ENCODE results near the gene ADARB1. TPM values are rescaled to one million over a fixed set of nuclear protein-coding genes. Genes with fewer than 3 reads are reported as not detected.

ADARB1 gene
- total RNA-seq, 5 donors from 2014 or later (not counting 1 experiment from before 2014, with no cell fraction given), result 39.7 to 50.3 (median 44.5) TPM

DNA sequence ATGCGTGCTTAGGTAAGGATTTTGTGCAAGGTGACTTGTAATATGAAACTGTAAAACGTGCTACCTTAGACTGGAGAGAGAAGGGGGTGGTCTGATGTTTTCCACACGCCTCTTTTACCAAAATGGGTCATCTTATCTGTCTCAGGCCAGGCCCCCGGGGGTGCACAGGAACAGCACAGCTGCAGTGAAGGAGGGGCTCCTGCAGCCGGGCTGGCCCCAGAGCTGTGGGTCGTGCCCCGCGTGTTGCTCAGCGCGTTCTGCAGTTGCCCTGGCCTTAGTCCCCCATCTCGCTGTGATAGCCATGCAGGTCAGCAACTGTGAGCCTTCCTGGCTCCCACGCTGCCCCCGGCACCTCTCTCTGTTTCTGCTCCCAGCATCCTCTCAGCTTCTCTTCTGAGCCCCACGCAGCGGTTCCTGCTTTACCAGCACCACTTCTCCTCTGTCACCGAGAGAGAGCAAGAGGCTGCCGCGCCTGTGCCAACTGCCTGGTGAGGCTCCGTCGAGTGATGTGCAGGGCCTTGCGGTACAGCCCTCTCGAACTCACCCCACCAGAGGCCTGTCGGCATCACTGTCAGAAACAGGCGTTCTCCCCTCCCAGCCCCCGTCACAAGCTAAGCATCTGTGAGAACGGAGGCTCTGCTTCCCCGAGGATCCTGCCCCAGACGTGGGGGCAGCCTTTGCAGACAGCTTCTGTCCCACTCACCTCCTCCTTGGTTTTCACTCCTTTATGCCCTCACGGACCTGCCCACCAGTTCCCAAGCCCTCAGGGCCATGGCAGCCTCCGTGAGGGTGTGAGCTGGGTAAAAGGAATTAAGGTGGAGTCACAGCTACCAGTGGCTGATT lies 73.3 kb downstream of the ADARB1 start:
- H3K9me3 ChIP-seq, result no peaks in the 10 kb centered on the region
- 96% methylated on average over 27 of the region's 30 CpGs for WGBS (ENCODE audit: insufficient coverage)
- peaks cover 18 to 20% of the 10 kb centered on the region in 2 donors for H3K36me3 ChIP-seq (ENCODE audit: control insufficient read depth in 2 of 2, extremely low read depth in 1 of 2, insufficient read depth in 1 of 2, low read length in 1 of 2)
- peaks cover 16 to 25% (median 17%) of the 10 kb centered on the region in 3 donors for H3K4me1 Mint-ChIP-seq
- no peaks in the 10 kb centered on the region for H3K27me3 ChIP-seq (replicated peaks in 1 of 2; ENCODE audit: control insufficient read depth in 2 of 2, extremely low read depth in 1 of 2, insufficient read depth in 2 of 2, low read length in 1 of 2)
- no peaks in the 10 kb centered on the region for H3K27me3 Mint-ChIP-seq
- no peak for ATAC-seq (replicated peaks in 1 of 4)
- H3K9me3 Mint-ChIP-seq, result no peaks in the 10 kb centered on the region
- peaks cover 12 to 14% of the 10 kb centered on the region in 2 experiments for H3K4me1 ChIP-seq (ENCODE audit: control insufficient read depth in 1 of 2, extremely low read depth in 1 of 2, insufficient read depth in 2 of 2, low read length in 2 of 2)
- no peak overlapping the region for H3K4me3 Mint-ChIP-seq
- no peak overlapping the region for H3K4me3 ChIP-seq (ENCODE audit: control insufficient read depth in 1 of 2, extremely low read depth in 1 of 2, low read length in 1 of 2)
- ChIA-PET CTCF (interaction anchor here in 1 of 2 donors (1.6 kb wide), 1 partner anchor 10 kb away, joined by 4 read pairs; no protein-coding TSS in a partner anchor), POLR2A (no interaction called here)
- peaks cover 41% of the 10 kb centered on the region for H3K36me3 Mint-ChIP-seq
- no peak overlapping the region for H3K27ac Mint-ChIP-seq
- no peak for DNase-seq
- H3K27ac ChIP-seq (ENCODE audit: low read length), result no peak overlapping the region

GRCh38 chr21:45148316-45148990 lies 74.1 kb downstream of the ADARB1 start:
- CTCF ChIA-PET, result no interaction called here
- no peak overlapping the region for H3K27ac ChIP-seq (ENCODE audit: low read length)
- H3K36me3 Mint-ChIP-seq, result peaks cover 36% of the 10 kb centered on the region
- no peaks in the 10 kb centered on the region for H3K9me3 ChIP-seq
- H3K9me3 Mint-ChIP-seq, result no peaks in the 10 kb centered on the region
- POLR2A ChIA-PET, result interaction anchor here in 1 of 2 donors (0.7 kb wide), 1 partner anchor 273 kb away, joined by 4 read pairs; no protein-coding TSS in a partner anchor
- no peak overlapping the region for H3K4me3 ChIP-seq (ENCODE audit: control insufficient read depth in 1 of 2, extremely low read depth in 1 of 2, low read length in 1 of 2)
- H3K27ac Mint-ChIP-seq, result no peak overlapping the region
- H3K27me3 Mint-ChIP-seq, result no peaks in the 10 kb centered on the region
- DNase-seq (no peak), ATAC-seq (replicated peaks in 1 of 4) (no peak)
- peaks cover 15 to 22% of the 10 kb centered on the region in 2 experiments for H3K4me1 ChIP-seq (ENCODE audit: control insufficient read depth in 1 of 2, extremely low read depth in 1 of 2, insufficient read depth in 2 of 2, low read length in 2 of 2)
- peaks cover 16 to 18% of the 10 kb centered on the region in 2 donors for H3K36me3 ChIP-seq (ENCODE audit: control insufficient read depth in 2 of 2, extremely low read depth in 1 of 2, insufficient read depth in 1 of 2, low read length in 1 of 2)
- H3K27me3 ChIP-seq (replicated peaks in 1 of 2; ENCODE audit: control insufficient read depth in 2 of 2, extremely low read depth in 1 of 2, insufficient read depth in 2 of 2, low read length in 1 of 2), result no peaks in the 10 kb centered on the region
- no peak overlapping the region for H3K4me3 Mint-ChIP-seq
- peaks cover 23 to 26% (median 24%) of the 10 kb centered on the region in 3 donors for H3K4me1 Mint-ChIP-seq
- WGBS (ENCODE audit: insufficient coverage), result 94% methylated on average over 12 of the region's 14 CpGs

GRCh38 chr21:45149021-45149420 lies 74.6 kb downstream of the ADARB1 start:
- no peak overlapping the region for H3K27ac Mint-ChIP-seq
- ATAC-seq (replicated peaks in 1 of 4), result no peak
- 93% methylated on average over 5 of the region's 5 CpGs for WGBS (ENCODE audit: insufficient coverage)

GRCh38 chr21:45150638-45151131 lies 76.3 kb downstream of the ADARB1 start:
- CTCF ChIA-PET, result no interaction called here
- H3K4me1 Mint-ChIP-seq, result peaks cover 44% of the 10 kb centered on the region in 3 donors

More at GRCh38 chr21:45149021-45149420, 74.6 kb downstream of the ADARB1 start:
- peaks cover 16 to 18% of the 10 kb centered on the region in 2 donors for H3K36me3 ChIP-seq (ENCODE audit: control insufficient read depth in 2 of 2, extremely low read depth in 1 of 2, insufficient read depth in 1 of 2, low read length in 1 of 2)
- Mint-ChIP-seq H3K9me3 (no peaks in the 10 kb centered on the region), H3K27me3 (no peaks in the 10 kb centered on the region), H3K36me3 (peaks cover 30% of the 10 kb centered on the region), H3K4me3 (no peak overlapping the region), H3K4me1 (peaks cover 27 to 30% (median 29%) of the 10 kb centered on the region in 3 donors)
- no peaks in the 10 kb centered on the region for H3K9me3 ChIP-seq
- ChIA-PET CTCF (no interaction called here), POLR2A (no interaction called here)
- H3K27me3 ChIP-seq (replicated peaks in 1 of 2; ENCODE audit: control insufficient read depth in 2 of 2, extremely low read depth in 1 of 2, insufficient read depth in 2 of 2, low read length in 1 of 2), result no peaks in the 10 kb centered on the region
- H3K4me3 ChIP-seq (ENCODE audit: control insufficient read depth in 1 of 2, extremely low read depth in 1 of 2, low read length in 1 of 2), result no peak overlapping the region
- H3K4me1 ChIP-seq (ENCODE audit: control insufficient read depth in 1 of 2, extremely low read depth in 1 of 2, insufficient read depth in 2 of 2, low read length in 2 of 2), result peaks cover 18 to 27% of the 10 kb centered on the region in 2 experiments
- H3K27ac ChIP-seq (ENCODE audit: low read length), result no peak overlapping the region
- DNase-seq, result no peak

DNA sequence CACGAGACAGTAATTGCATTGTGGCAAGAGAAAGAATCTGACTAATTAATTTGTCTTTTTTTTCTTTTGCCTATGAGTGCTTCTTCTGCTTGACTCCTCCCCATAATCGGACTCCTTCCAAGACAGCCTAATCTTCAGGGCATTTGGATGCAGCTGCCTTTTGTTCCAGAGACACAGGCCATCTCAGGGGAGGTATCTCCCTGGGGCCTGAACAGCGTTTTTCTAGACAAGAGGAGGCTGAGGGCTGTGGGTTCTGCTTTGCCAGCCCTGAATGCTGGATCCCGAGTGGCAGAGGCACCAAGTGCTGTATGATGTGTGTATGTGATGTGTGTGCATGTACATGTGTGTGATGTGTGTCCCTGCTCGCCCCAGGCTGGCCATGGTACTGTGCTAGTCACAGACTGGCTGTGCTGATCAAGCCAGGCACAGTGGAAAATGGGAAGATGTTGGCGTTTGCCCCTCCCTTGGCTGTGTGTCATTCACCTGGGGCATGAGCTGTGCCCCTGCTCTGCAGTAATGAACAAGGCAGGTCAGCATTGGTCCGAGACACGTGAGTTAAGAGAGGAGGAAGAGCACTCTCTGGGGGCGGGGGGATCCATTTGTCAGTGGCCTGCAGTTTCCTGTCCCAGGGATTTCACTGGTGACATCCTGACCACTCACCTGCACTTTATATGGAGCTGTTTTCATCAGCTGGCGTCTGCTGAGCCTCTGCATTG lies 77.2 kb downstream of the ADARB1 start:
- no peaks in the 10 kb centered on the region for H3K27me3 ChIP-seq (replicated peaks in 1 of 2; ENCODE audit: control insufficient read depth in 2 of 2, extremely low read depth in 1 of 2, insufficient read depth in 2 of 2, low read length in 1 of 2)
- H3K9me3 ChIP-seq, result no peaks in the 10 kb centered on the region
- ATAC-seq (replicated peaks in 1 of 4) (peak in 1 of 4 experiments; percentile 6), DNase-seq (no peak)
- WGBS (ENCODE audit: insufficient coverage), result 89% methylated on average over 5 of the region's 10 CpGs
- no peak overlapping the region for H3K4me3 ChIP-seq (ENCODE audit: control insufficient read depth in 1 of 2, extremely low read depth in 1 of 2, low read length in 1 of 2)
- H3K36me3 ChIP-seq (ENCODE audit: control insufficient read depth in 2 of 2, extremely low read depth in 1 of 2, insufficient read depth in 1 of 2, low read length in 1 of 2), result peaks cover 5 to 7% of the 10 kb centered on the region in 2 donors
- no peaks in the 10 kb centered on the region for H3K9me3 Mint-ChIP-seq
- ChIA-PET CTCF (interaction anchor here (0.7 to 1.5 kb wide), 3 partner anchors 136 to 812 kb away, joined by 3 read pairs; partner anchors contain the start of genes POFUT2 (in 2 of the 2) and CFAP410 (in 1 of the 2)), POLR2A (interaction anchor here in 1 of 2 donors (0.7 kb wide), 1 partner anchor 57 kb away, joined by 4 read pairs; no protein-coding TSS in a partner anchor)
- peak overlapping the region; percentile 83 to 87 for H3K27ac Mint-ChIP-seq
- H3K4me3 Mint-ChIP-seq, result peak overlapping the region in 1 of 3 donors; percentile 63
- peaks cover 16% of the 10 kb centered on the region for H3K36me3 Mint-ChIP-seq
- H3K27me3 Mint-ChIP-seq, result no peaks in the 10 kb centered on the region
- H3K4me1 Mint-ChIP-seq, result peaks cover 44 to 46% (median 44%) of the 10 kb centered on the region in 3 donors
- peaks cover 28 to 33% of the 10 kb centered on the region in 2 experiments for H3K4me1 ChIP-seq (ENCODE audit: control insufficient read depth in 1 of 2, extremely low read depth in 1 of 2, insufficient read depth in 2 of 2, low read length in 2 of 2)
- peak overlapping the region; percentile 47 for H3K27ac ChIP-seq (ENCODE audit: low read length)

More at GRCh38 chr21:45150638-45151131, 76.3 kb downstream of the ADARB1 start:
- Histone ChIP-seq H3K9me3 (no peaks in the 10 kb centered on the region), H3K36me3 (ENCODE audit: control insufficient read depth in 2 of 2, extremely low read depth in 1 of 2, insufficient read depth in 1 of 2, low read length in 1 of 2) (peaks cover 7 to 12% of the 10 kb centered on the region in 2 donors), H3K27me3 (replicated peaks in 1 of 2; ENCODE audit: control insufficient read depth in 2 of 2, extremely low read depth in 1 of 2, insufficient read depth in 2 of 2, low read length in 1 of 2) (no peaks in the 10 kb centered on the region), H3K4me3 (ENCODE audit: control insufficient read depth in 1 of 2, extremely low read depth in 1 of 2, low read length in 1 of 2) (no peak overlapping the region), H3K27ac (ENCODE audit: low read length) (no peak overlapping the region), H3K4me1 (ENCODE audit: control insufficient read depth in 1 of 2, extremely low read depth in 1 of 2, insufficient read depth in 2 of 2, low read length in 2 of 2) (peaks cover 28 to 33% of the 10 kb centered on the region in 2 experiments)
- no peak overlapping the region for H3K4me3 Mint-ChIP-seq
- no peaks in the 10 kb centered on the region for H3K9me3 Mint-ChIP-seq
- no peak for ATAC-seq (replicated peaks in 1 of 4)
- 90% methylated on average over 4 of the region's 6 CpGs for WGBS (ENCODE audit: insufficient coverage)
- peaks cover 21% of the 10 kb centered on the region for H3K36me3 Mint-ChIP-seq
- H3K27me3 Mint-ChIP-seq, result no peaks in the 10 kb centered on the region
- POLR2A ChIA-PET, result no interaction called here
- no peak for DNase-seq
- H3K27ac Mint-ChIP-seq, result peak overlapping the region in 1 of 2 donors; percentile 23

Data from T-cell (primary cell).